Activated T-cell treated with anti-CD3 and anti-CD28 coated beads, Interleukin-2, amount 50 U/mL, for 72 hours (primary cell): Measurements from ENCODE around the gene PHC2. TPM values are rescaled to one million over a fixed set of nuclear protein-coding genes. Genes with fewer than 3 reads are reported as not detected.
"Not testable (repeated sequence)": the region's sequence is repeated elsewhere in the genome, so short reads cannot be mapped to it uniquely, and the experiment has no call there.

ENCODE experiments used
- ATAC-seq, 2 donors: fragments of 150-1000 bp; cut with Tn5 transposase; replicated peaks in 1 of 2; 2 replicates each; pipeline ENCODE4 v1.10.0; 2021; ENCODE audit warnings: moderate library complexity in 2 of 2, mild to moderate bottlenecking in 1 of 2
- DNase-seq, 2 donors: peaks; one replicate each; pipeline ENCODE4 v3.0.0; 2021 to 2022; ENCODE audit warnings: mixed read lengths in 1 of 2
- H3K27ac Mint-ChIP-seq: one replicate; pipeline ENCODE4 v1.8.0; 2022; ENCODE audit warnings: mild to moderate bottlenecking, moderate library complexity, mixed read lengths
- H3K27me3 Mint-ChIP-seq: one replicate; pipeline ENCODE4 v1.8.0; 2022; ENCODE audit warnings: low read depth, mixed read lengths
- H3K36me3 Mint-ChIP-seq, 2 donors: one replicate each; pipeline ENCODE4 v1.8.0; 2022; ENCODE audit warnings: mixed read lengths in 2 of 2, mild to moderate bottlenecking in 1 of 2; ENCODE audit not compliant: insufficient read depth in 2 of 2
- H3K4me1 Mint-ChIP-seq: one replicate; pipeline ENCODE4 v1.8.0; 2022; ENCODE audit warnings: low read depth, mixed read lengths
- H3K4me3 Mint-ChIP-seq, 2 donors: one replicate each; pipeline ENCODE4 v1.8.0; 2022; ENCODE audit warnings: mild to moderate bottlenecking in 2 of 2, mixed read lengths in 2 of 2, moderate library complexity in 2 of 2
- H3K9me3 Mint-ChIP-seq, 2 donors: one replicate each; pipeline ENCODE4 v1.8.0; 2022; ENCODE audit warnings: mixed read lengths in 2 of 2
- total RNA-seq, 2 donors: library from RNA; stranded (reverse); gene quantifications; one replicate each; pipeline ENCODE4 v1.2.3, GENCODE V29; 2022

PHC2 gene
- total RNA-seq, 2 donors from 2014 or later: 29.4 to 31.5 TPM

GRCh38 chr1:33290615-33291014, 140.3 kb downstream of the PHC2 start:
- H3K4me3 Mint-ChIP-seq, H3K36me3 Mint-ChIP-seq, H3K4me1 Mint-ChIP-seq, DNase-seq, ATAC-seq, H3K27ac Mint-ChIP-seq, H3K27me3 Mint-ChIP-seq, H3K9me3 Mint-ChIP-seq: not testable (repeated sequence)

- no peak overlapping the region for H3K4me3 Mint-ChIP-seq
- H3K9me3 Mint-ChIP-seq: peaks cover 0 to 2% of the 10 kb centered on the region in 2 donors
- ATAC-seq (no peak), DNase-seq (no peak)
- H3K4me1 Mint-ChIP-seq: no peaks in the 10 kb centered on the region
- H3K27ac Mint-ChIP-seq: no peak overlapping the region
- no peaks in the 10 kb centered on the region for H3K27me3 Mint-ChIP-seq
- peaks cover 2 to 4% of the 10 kb centered on the region in 2 donors for H3K36me3 Mint-ChIP-seq
These were observed 141.1 kb downstream of the PHC2 start for GRCh38 chr1:33289858-33290154.

- Mint-ChIP-seq H3K27me3 (no peaks in the 10 kb centered on the region), H3K4me3 (no peak overlapping the region), H3K27ac (no peak overlapping the region), H3K9me3 (peaks cover 0 to 2% of the 10 kb centered on the region in 2 donors), H3K4me1 (no peaks in the 10 kb centered on the region), H3K36me3 (peaks cover 2 to 4% of the 10 kb centered on the region in 2 donors)
- ATAC-seq (no peak), DNase-seq (no peak)
These were observed 141.7 kb downstream of the PHC2 start for GRCh38 chr1:33288976-33289857.

GRCh38 chr1:33287317-33287716, 143.6 kb downstream of the PHC2 start:
- Mint-ChIP-seq H3K9me3 (peaks cover 0 to 2% of the 10 kb centered on the region in 2 donors), H3K4me3 (no peak overlapping the region), H3K4me1 (no peaks in the 10 kb centered on the region), H3K27me3 (no peaks in the 10 kb centered on the region), H3K27ac (no peak overlapping the region), H3K36me3 (peaks cover 2 to 5% of the 10 kb centered on the region in 2 donors)
- DNase-seq: no peak
- ATAC-seq: no peak

- H3K4me3 Mint-ChIP-seq: no peak overlapping the region
- no peak for ATAC-seq
- H3K27ac Mint-ChIP-seq: no peak overlapping the region
- no peaks in the 10 kb centered on the region for H3K27me3 Mint-ChIP-seq
- H3K9me3 Mint-ChIP-seq: peaks cover 0 to 2% of the 10 kb centered on the region in 2 donors
- peaks cover 2 to 9% of the 10 kb centered on the region in 2 donors for H3K36me3 Mint-ChIP-seq
- H3K4me1 Mint-ChIP-seq: no peaks in the 10 kb centered on the region
- no peak for DNase-seq
These were observed 144.3 kb downstream of the PHC2 start for GRCh38 chr1:33286451-33287185.

- Mint-ChIP-seq H3K4me3 (no peak overlapping the region), H3K9me3 (no peaks in the 10 kb centered on the region), H3K27me3 (no peaks in the 10 kb centered on the region), H3K27ac (no peak overlapping the region), H3K4me1 (no peaks in the 10 kb centered on the region), H3K36me3 (peaks cover 0 to 10% of the 10 kb centered on the region in 2 donors)
- ATAC-seq (no peak), DNase-seq (no peak)
These were observed 146.8 kb downstream of the PHC2 start for GRCh38 chr1:33284049-33284448.

- H3K27ac Mint-ChIP-seq: no peak overlapping the region
- no peak for ATAC-seq
- H3K4me3 Mint-ChIP-seq: no peak overlapping the region
- H3K27me3 Mint-ChIP-seq: no peaks in the 10 kb centered on the region
- H3K9me3 Mint-ChIP-seq: no peaks in the 10 kb centered on the region
- peaks cover 0 to 9% of the 10 kb centered on the region in 2 donors for H3K36me3 Mint-ChIP-seq
- H3K4me1 Mint-ChIP-seq: no peaks in the 10 kb centered on the region
- DNase-seq: no peak
These were observed 148.1 kb downstream of the PHC2 start for GRCh38 chr1:33282791-33283190.

GRCh38 chr1:33281554-33282303, 149.2 kb downstream of the PHC2 start:
- no peak for ATAC-seq
- no peak for DNase-seq
- no peaks in the 10 kb centered on the region for H3K4me1 Mint-ChIP-seq
- H3K27ac Mint-ChIP-seq: no peak overlapping the region
- no peaks in the 10 kb centered on the region for H3K9me3 Mint-ChIP-seq
- H3K36me3 Mint-ChIP-seq: peaks cover 0 to 9% of the 10 kb centered on the region in 2 donors
- no peaks in the 10 kb centered on the region for H3K27me3 Mint-ChIP-seq
- H3K4me3 Mint-ChIP-seq: no peak overlapping the region

- DNase-seq (no peak), ATAC-seq (no peak)
- Mint-ChIP-seq H3K9me3 (no peaks in the 10 kb centered on the region), H3K4me3 (no peak overlapping the region), H3K36me3 (peaks cover 0 to 9% of the 10 kb centered on the region in 2 donors), H3K4me1 (no peaks in the 10 kb centered on the region), H3K27ac (no peak overlapping the region), H3K27me3 (no peaks in the 10 kb centered on the region)
These were observed 150.7 kb downstream of the PHC2 start for GRCh38 chr1:33280091-33280661.

GRCh38 chr1:33277488-33278084, 153.3 kb downstream of the PHC2 start:
- Mint-ChIP-seq H3K27ac (no peak overlapping the region), H3K27me3 (no peaks in the 10 kb centered on the region), H3K36me3 (peaks cover 0 to 7% of the 10 kb centered on the region in 2 donors), H3K9me3 (no peaks in the 10 kb centered on the region), H3K4me3 (no peak overlapping the region), H3K4me1 (peaks cover 18% of the 10 kb centered on the region)
- DNase-seq (no peak), ATAC-seq (no peak)

- Mint-ChIP-seq H3K36me3 (peaks cover 0 to 4% of the 10 kb centered on the region in 2 donors), H3K27ac (no peak overlapping the region), H3K4me3 (no peak overlapping the region), H3K9me3 (no peaks in the 10 kb centered on the region), H3K27me3 (no peaks in the 10 kb centered on the region), H3K4me1 (peaks cover 19% of the 10 kb centered on the region)
- DNase-seq: no peak
- no peak for ATAC-seq
These were observed 154.2 kb downstream of the PHC2 start for GRCh38 chr1:33276573-33277298.
